Astrocyte (in vitro differentiated cells and primary cell): ENCODE data around the gene ERMAP.

Experiments
- EZH2 ChIP-seq: IDR thresholded peaks from 2 replicates; pipeline ENCODE4 v1.6.1; 2012; ENCODE audit warnings: mild to moderate bottlenecking, low read length, inconsistent platforms; ENCODE audit not compliant: insufficient read depth
- TF ChIP-seq, protein P1 (sequence below): IDR thresholded peaks from 2 replicates; pipeline ENCODE4 v1.5.1; 2011; ENCODE audit warnings: low read depth, mild to moderate bottlenecking, inconsistent platforms, low read length, moderate library complexity; ENCODE audit not compliant: insufficient read depth

- TF ChIP-seq, protein P1, sequence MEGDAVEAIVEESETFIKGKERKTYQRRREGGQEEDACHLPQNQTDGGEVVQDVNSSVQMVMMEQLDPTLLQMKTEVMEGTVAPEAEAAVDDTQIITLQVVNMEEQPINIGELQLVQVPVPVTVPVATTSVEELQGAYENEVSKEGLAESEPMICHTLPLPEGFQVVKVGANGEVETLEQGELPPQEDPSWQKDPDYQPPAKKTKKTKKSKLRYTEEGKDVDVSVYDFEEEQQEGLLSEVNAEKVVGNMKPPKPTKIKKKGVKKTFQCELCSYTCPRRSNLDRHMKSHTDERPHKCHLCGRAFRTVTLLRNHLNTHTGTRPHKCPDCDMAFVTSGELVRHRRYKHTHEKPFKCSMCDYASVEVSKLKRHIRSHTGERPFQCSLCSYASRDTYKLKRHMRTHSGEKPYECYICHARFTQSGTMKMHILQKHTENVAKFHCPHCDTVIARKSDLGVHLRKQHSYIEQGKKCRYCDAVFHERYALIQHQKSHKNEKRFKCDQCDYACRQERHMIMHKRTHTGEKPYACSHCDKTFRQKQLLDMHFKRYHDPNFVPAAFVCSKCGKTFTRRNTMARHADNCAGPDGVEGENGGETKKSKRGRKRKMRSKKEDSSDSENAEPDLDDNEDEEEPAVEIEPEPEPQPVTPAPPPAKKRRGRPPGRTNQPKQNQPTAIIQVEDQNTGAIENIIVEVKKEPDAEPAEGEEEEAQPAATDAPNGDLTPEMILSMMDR = no peak
- TF ChIP-seq EZH2 = no peak
These were observed 28.9 kb upstream of the ERMAP start for GRCh38 chr1:42788021-42788420.
